HG03469 (cell line): ENCODE results near the gene TSACC.
"Not testable (repeated sequence)": the region's sequence is repeated elsewhere in the genome, so short reads cannot be mapped to it uniquely, and the experiment has no call there.

ENCODE experiments used
- ATAC-seq: cut with Tn5 transposase; IDR thresholded peaks from one replicate; pipeline ENCODE4 v1.9.1; 2021; ENCODE audit warnings: mild to moderate bottlenecking, moderate library complexity, moderate number of reproducible peaks; ENCODE audit not compliant: unreplicated experiment

TSACC gene

DNA sequence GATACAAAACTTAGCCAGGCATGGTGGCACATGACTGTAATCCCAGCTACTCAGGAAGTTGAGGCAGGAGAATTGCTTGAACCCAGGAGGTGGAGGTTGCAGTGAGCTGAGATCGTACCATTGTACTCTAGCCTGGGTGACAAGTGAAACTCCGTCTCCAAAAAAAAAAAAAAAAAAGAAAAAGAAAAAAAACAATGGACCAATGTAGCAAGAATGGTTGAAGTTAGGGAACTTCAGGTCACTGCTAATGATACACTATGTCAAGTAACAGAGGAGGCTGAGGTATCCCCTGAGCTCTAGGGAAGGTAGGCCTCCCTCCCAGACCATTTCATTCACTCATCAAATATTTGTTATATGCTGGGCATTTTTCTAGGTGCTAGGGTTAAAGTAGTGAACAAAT is 7.7 kb downstream of the TSACC start:
- ATAC-seq, result not testable (repeated sequence)

- no peak for ATAC-seq
Measured at GRCh38 chr1:156346636-156347035, 8.3 kb downstream of the TSACC start.

- no peak for ATAC-seq
Measured at GRCh38 chr1:156347331-156347730, 9.0 kb downstream of the TSACC start.

DNA sequence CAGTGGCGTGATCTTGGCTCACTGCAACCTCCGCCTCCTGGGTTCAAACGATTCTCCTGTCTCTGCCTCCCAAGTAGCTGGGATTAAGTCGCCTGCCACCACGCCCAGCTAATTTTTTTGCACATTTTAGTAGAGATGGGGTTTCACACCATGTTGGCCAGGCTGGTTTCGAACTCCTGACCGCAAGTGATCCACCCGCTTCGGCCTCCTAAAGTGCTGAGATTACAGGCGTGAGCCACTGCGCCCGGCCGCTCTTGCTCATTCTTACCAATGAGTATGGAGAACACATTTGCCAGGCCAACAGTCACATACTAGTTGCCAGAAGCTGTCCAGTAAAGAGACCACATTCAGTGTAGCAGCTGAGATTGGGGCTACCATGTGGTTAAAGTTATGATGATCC is 14.2 kb downstream of the TSACC start:
- not testable (repeated sequence) for ATAC-seq

- no peak for ATAC-seq
Measured at GRCh38 chr1:156356262-156356874, 18.0 kb downstream of the TSACC start.

DNA sequence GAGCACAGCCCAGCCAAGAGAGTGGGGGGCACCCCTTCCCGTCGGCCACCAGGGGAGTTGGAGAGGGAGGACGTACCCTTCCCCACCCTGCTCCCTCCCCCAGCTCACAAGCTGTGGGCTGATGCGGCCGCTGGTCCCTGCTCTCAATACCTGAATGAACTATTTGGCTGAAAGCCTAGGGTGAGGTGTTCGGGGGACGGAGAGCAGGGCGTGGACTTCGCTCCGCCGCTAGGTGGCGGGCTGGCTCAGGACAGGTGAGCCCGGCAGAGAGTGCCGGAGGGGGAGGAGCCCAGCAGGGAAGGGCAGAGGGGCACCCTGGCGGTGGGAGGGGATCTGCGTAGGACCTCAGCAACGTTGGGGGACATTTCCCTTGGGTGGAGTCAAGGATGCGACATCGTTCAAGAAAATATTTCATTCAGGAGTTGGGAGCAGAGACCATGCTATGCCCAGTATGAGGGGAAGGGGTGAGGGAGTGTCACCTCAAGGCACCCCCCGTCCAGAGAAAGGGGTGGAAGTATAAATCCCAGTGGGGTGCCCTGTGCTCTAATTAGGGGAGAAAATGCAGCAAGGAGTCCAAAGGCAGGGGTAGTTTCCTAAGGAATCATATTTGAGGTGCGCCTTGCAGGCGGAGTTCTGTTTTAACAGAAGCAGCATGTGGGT is 18.7 kb downstream of the TSACC start:
- no peak for ATAC-seq

- ATAC-seq, result no peak
Measured at GRCh38 chr1:156357977-156358376, 19.7 kb downstream of the TSACC start.

GRCh38 chr1:156358641-156359040 is 20.3 kb downstream of the TSACC start:
- ATAC-seq, result no peak

DNA sequence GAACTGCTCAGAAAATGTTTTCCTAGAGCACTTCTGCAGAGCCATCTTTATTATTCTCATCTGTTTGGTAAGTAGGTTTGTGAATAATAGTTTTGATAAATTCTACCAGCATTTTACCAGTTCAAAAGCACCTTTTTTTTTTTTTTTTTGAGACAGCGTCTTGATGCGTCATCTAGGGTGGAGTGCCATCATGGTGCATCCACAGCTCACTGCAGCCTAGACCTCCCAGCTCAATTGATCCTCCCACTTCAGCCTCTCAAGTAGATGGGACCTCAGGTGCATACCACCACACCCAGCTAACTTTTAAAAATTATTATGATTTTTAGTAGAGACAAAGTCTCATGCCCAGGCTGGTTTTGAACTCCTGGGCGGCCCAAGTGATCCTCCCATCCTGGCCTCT is 20.9 kb downstream of the TSACC start:
- ATAC-seq, result no peak

DNA sequence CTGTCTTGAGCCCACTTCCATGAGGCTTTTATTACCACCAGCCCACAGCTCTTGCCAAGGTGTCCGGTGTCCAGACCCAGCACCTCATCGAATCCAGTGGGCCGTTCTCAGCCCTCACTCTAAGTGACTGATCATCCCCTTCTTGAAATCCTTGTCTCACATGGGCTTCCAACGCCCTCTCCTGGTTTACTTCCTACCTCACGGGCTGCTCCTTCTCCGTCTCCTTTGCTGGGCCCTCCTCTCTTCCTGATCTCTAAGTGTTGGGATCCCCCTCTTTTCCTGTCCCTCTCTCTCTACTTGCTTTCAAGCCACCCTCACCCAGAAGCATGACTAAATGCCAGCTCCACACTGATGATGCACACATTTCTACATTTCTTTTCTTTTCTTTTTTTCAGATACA is 21.6 kb downstream of the TSACC start:
- ATAC-seq, result no peak

- no peak for ATAC-seq
Measured at GRCh38 chr1:156360534-156360933, 22.2 kb downstream of the TSACC start.

DNA sequence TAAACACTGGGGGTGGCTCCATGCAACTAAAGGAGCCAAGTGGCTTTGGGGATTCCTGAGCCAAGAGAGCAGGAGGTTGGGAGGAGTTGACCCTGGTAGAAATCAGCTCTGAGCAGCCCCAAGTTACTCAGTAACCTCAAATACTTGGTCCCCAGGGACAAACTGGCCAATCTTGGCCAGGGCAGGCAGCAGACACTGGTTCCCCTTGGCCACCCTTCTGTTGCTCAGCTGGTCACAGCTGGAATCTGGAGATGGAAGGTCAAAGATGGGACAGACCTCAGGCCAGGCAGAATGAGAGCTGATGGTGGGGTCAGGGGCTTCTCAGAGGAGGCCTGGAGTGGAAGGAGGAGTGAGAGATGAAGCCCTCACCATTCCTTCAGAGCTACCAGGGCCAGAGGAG is 27.4 kb downstream of the TSACC start:
- no peak for ATAC-seq

GRCh38 chr1:156366378-156367166 is 28.2 kb downstream of the TSACC start:
- no peak for ATAC-seq

GRCh38 chr1:156367383-156368156 is 29.2 kb downstream of the TSACC start:
- ATAC-seq, result no peak

DNA sequence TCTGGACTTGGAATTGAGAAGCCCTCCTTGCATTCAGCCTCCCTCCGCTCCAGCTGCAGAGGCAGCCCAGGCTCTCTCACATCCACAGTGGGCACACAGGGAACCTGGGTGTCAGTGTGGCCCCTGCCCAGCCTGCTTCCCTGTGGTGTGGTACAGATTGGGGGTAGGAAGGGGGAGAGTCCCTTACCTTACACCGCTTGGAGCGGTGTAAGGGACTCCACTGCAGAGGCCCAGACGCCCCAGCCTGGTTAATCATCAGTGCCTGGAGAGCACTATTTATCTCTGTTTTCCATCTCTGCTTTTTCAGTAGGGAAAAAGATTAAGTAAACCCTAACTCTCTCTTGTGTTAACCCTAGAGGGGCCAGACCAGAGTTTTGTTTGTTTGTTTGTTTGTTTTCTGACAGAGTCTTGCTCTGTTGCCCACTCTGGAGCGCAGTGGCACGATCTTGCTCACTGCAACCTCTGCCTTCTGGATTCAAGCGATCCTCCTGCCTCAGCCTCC is 29.9 kb downstream of the TSACC start:
- ATAC-seq, result no peak

GRCh38 chr1:156368889-156369684 is 30.8 kb downstream of the TSACC start, which contains the start of gene RHBG:
RHBG (plus strand) TSS chr1:156369211; CDS start chr1:156369250, 39 bp downstream.
- no peak for ATAC-seq

DNA sequence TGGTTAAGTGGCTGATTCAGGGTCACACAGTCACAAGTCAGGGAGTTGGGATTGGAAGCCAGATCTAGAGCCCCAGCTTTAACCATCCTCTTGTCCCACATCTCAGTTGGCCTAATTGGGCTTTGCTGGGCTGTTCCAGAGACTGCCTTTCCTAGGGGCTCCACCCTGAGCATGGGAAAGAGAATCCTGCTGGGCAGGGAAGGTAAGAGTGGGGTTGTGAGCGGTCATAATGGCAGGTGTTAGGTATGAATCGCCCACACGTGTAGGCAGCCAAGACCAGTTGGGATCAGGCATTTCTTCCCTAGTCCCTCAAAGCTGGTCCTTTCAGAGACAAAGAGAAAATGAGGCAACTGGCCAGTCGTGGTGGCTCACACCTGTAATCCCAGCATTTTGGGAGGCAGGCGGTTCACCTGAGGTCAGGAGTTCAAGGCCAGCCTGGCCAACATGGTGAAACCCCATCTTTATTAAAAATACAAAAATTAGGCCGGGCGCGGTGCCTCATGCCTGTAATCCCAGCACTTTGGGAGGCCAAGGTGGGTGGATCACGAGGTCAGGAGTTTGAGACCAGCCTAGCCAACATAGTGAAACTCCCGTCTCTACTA is 31.5 kb downstream of the TSACC start:
- ATAC-seq, result not testable (repeated sequence)

DNA sequence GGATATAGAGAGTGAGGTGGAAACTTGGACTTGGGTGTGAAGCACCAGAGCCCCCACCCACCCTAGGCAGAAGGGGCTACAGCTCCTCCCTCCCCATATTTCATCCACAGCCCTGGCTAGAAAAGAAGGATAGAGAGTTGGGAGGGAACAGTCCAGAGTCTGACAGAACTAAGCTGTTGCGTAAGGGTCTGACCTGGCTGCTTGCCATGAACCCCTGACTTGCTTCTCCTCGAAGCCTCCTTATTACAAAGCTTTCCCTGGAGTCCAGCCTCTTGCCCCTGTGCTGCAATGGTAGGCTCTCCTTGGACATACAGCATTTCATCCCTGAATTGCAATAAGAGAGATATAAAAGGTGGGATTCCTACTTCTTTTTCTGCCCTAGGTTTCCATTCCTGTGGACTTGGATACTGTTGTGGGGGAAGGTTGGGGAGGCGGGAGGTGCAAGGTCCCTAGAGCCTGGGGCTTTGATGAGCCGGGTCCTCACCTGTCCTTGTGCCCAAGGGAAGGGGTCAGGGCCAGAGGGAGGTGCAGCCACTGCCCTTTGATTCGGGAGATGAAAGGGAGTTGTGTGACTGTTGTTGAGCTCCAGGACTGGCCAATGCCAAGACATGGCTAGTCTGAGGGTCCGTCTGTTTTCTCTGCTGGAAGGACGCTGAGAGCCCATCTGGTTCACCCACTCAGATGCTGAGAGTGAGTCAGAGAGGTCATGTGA is 33.4 kb downstream of the TSACC start:
- no peak for ATAC-seq

DNA sequence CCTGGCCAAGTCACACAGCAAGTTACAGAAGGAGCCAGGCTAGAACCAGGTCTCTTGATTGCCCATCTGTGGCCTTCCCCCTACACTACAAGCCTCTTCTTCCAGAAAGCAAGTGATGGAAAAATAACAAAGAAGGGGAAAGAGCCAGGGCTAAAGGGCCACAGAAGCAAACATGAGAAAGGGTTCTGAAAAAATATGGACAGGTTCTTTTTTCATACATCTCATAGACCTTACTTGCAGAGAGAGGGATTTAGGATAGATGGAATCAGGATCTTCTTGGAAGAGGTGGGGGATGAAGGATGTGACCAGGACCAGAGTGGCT is 33.9 kb downstream of the TSACC start:
- ATAC-seq, result no peak
